EL (cell line): ENCODE measurements around the gene OR7C1.
"Not testable (repeated sequence)": the region's sequence is repeated elsewhere in the genome, so short reads cannot be mapped to it uniquely, and the experiment has no call there.

Experiments
- DNase-seq: peaks from one replicate; pipeline ENCODE4 v3.0.0-alpha.2; 2016

The OR7C1 gene

DNA sequence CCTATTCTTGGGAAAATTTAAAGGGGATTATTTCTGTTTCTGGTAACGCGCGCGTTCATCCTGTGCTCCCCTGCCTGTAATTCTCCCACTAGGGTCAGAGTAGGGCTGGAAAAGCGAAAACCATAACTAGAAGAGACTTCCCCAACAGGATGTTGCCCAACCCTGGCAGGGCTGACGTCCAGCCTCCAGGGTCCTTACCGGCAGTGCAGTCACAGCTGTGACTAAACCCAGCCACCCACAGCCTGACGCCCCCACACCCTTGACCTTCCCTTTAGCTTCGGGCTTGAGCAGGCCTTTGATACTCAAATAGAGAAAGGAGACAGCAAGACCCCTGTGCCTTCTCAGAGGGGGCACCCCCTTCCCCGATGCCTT, 50.3 kb downstream of the OR7C1 start:
- peak; percentile 74 for DNase-seq

DNA sequence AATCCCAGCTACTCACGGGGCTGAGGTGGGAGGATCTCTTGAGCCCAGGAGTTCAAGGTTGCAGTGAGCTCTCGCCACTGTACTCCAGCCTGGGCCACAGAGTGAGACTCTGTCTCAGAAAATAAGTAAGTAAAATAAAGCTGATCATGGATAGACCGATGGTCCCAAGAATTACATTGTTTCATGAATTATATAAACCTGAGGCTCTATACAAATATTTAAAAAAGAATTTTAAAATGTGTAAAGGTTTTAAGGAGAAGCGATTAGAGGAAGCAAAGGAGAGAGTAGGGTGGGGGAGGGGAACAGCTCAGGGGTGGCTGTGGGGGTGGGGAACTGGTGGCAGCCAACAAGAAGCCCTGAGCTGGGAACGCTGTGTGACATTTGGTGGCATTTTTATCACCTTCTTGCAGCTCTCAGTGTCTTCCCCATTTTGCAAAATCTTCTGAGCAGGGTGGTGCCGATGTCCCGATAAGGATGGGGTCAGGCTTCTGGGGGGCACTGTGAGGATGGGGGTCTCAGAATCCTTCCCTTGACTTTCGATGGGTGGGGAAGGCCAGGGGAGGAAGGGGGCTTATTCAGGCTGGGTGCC, 51.5 kb downstream of the OR7C1 start:
- not testable (repeated sequence) for DNase-seq

DNA sequence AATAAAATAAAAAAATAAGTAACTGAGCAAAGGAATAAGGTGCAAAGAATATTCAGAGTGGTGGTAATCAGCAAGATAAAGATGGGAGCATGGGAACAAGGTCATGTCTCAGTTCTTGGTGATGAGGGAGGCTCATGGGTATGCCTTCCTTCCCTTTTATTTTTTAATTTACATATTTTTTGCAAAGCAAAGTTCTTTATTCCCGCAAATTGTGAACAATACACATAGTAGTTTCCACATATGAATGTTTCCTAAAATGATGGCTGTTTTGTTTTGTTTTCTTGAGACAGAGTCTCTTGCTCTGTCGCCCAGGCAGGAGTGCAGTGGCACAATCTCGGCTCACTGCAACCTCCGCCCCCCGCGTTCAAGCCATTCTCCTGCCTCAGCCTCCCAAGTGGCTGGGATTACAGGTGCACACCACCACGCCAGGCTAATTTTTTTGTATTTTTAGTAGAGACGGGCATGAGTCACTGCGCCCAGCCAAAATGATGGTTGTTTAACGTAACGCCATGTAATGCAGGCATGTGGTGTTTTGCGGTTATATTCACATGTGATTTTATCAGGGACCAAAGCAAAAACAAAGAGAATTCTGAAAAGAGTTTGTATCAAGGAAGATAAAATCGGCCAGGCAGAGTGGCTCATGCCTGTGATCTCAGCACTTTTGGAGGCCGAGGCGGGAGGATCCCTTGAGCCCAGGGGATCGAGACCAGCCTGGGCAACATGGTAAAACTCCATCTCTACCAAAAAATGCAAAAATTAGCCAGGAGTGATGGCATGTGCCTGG, 52.2 kb downstream of the OR7C1 start:
- no peak for DNase-seq

DNA sequence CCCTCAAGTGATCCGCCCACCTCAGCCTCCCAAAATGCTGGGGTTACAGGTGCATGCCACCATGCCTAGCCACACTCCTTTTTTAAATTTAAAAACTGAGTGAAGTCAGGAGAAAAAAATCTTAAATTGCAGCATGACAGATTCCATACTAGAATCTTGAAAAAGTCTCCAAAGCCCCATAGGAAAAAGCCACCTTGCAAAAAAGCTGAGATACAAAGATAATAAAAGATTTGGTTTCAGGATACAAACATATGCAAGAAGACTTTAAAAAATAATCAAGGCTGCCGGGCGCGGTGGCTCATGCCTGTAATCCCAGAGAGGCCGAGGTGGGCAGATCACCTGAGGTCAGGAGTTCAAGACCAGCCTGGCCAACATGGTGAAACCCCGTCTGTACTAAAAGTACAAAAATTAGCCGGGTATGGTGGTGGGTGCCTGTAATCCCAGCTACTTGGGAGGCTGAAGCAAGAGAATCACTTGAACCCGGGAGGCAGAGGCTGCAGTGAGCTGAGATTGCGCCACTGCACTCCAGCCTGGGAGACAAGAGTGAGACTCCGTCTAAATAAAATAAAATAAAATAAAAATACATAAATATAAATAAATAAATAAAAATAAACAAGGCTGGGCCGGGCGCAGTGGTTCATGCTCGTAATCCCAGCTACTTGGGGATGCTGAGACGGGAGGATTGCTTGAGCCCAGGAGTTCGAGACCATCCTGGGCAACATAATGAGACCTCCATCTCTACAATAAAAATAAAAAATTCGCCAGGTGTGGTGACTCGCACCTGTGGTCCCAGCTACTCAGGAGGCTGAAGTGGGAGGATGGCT, 53.1 kb downstream of the OR7C1 start:
- DNase-seq: not testable (repeated sequence)

DNA sequence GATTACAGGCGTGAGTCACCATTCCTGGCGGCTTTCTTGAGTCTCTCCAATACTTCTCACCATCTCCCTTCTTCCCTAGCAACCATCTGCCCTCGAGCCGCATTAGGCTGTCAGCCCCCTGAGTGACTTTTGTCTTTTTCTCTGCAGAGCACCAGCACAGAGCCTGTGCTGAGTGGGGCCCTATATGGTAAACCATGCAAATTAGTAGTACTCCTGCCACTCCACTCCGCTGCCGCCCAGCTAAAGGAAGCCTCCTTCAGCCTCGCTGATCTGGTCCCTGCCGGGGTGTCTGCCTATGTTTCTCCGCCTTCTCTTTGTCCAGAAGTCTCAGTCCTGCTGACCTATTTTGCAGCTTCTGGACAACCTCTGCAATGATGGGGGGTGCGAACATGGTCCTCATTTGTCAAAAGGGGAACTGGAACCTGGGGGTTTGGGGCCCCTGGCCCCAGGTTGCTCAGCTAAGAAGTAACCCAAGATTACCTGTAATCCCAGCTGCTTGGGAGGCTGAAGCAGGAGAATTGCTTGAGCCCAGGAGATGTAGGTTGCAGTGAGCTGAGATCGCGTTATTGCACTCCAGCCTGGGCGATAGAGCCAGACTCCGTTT, 54.3 kb downstream of the OR7C1 start:
- not testable (repeated sequence) for DNase-seq

DNA sequence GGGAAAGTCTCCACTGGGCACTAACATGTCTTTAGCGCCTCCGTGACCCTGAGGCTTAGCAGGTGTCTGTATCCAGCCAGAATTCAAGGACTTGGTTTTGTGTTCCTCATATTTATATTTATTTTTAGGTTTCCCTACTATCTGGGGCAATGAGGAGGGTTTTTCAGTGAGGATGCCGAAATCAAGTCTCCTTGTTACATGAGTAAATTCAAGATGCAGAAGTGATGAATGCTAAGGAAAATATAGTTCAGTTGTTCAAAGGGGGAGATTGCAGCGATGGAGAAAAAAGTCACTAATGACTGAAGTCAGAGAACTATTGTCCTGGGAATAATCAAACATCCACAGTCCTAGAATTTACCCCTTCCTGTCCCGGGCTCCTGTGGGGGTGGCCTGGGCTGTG, 55.8 kb downstream of the OR7C1 start:
- no peak for DNase-seq

DNA sequence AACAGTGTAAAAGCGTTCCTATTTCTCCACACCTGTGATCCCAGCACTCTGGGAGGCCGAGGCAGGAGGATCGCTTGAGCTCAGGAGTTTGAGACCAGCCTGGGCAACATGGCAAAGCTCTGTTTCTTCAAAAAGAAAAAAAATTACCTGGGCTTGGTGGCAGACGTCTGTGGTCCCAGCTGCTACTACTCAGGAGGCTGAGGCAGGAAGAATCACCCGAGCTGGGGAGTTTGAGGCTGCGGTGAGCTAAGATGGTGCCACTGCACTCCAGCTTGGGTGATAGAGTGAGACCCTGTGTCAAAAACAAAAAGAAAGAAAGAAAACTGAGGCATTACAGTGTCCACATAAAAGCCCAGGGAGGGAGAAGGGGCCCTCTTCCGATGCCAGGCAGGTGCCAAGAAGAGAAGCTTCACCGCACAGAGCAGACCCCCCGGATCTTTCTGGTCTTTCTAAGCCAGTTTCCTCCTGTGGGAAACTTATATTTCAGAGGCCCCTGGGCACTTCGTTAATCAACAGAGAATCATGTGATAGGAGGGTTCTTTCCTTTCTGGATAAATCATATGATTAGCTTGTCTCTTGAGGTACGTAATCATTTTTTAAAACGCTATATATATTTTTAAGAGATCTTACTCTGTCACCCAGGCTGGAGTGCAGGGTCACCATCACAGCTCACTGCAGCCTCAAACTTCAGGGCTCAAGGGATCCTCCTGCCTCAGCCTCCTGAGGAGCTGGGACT, 56.7 kb downstream of the OR7C1 start, which contains the start of gene ADGRE2:
ADGRE2 (minus strand) TSS at position 451 of the 736 bp plus-strand sequence. CDS start 1,804 bp downstream, outside the sequence.
- DNase-seq: not testable (repeated sequence)

DNA sequence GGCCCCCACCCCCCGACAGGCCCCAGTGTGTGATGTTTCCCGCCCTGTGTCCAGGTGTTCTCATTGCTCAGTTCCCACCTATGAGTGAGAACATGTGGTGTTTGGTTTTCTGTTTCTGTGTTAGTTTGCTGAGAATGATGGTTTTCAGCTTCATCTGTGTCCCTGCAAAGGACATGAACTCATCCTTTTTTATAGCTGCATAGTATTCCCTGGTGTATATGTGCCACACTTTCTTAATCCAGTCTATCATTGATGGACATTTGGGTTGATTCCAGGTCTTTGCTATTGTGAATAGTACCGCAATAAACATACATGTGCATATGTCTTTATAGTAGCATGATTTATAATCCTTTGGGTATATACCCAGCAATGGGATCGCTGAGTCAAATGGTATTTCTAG, 57.3 kb downstream of the OR7C1 start:
- not testable (repeated sequence) for DNase-seq

DNA sequence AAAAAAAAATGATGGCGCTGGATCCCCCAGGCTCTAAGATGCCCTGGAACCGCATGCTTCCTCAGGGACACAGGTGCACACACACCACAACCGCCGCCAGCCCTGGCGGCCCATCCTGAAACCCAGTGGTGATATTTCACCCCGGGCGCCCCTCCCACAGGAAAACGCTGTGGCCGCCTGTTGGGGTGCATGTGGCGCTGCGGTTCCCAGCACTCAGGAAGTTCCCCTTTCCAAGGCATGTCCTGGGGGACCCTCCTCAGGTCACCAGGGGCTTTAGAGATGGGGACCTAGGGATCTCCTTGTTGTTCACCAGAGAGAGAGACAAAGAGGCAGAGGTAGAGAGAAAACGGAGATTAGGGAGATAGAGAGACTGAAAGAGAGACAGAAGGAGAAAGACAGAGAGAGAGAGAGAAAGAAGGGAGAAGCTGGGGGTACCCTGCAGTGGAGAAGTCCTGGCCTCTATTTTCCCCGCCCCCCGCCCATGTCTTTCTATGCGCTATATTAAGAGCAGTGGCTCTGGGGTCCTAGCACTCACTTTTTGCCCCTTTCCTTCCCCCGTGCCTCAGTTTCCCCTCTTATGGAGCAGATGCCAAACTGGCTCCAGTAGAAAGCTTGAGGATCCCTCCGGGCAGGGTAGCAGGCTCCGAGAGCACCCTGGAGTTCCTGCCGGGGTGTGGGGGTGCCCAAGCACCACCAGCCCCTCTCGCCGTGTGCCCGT, 59.0 kb downstream of the OR7C1 start:
- DNase-seq: no peak

DNA sequence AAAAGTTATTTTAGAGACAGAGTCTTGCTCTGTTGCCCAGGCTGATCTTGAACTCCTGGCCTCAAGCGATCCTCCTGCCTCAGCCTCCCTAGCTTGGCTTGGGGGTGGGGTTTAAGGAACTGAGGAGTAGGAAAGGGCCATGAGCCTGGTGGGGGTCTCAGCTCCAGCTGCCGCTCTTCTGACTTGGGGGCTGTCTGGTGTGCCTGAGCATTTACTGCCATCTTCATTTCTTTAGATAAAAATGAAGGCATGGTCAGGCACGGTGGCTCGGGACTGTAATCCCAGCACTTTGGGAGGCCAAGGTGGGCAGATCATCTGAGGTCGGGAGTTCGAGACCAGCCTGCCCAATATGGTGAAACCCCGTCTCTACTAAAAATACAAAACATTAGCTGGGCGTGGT, 59.7 kb downstream of the OR7C1 start:
- DNase-seq: not testable (repeated sequence)

DNA sequence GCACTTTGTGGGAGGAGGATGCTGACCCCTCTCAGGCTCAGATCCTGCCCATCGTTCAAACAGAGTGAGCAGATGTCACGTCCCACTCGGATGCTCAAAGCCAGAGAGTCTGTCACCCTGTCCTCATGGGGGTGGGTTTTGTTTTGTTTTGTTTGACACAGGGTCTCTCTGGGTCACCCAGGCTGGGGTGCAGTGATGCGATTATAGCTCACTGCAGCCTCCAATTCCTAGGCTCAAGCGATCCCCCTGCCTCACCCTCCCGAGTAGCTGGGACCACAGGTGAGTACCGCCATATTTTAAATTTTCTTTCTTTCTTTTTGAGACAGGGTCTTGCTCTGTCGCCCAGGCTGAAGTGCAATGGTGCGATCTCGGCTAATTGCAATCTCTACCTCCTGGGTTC, 60.6 kb downstream of the OR7C1 start:
- DNase-seq: no peak

DNA sequence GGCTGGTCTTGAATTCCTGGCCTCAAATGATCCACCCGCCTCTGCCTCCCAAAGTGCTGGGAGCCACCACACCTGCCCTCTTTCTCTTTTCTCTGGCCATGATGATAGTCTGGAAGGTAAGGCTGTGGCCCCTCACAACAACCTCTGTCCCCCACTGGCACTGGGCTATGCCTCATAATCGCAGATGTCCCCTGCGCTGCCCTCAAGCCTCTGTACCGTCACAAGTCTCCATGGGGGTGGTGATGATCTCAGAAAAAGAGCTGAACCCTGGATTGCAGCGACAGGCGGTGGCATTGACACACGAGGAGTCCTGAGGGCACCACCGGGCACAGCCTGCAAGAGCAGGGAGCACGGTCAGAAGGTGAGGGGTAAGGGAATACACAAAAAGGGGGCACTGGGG, 61.3 kb downstream of the OR7C1 start:
- not testable (repeated sequence) for DNase-seq

DNA sequence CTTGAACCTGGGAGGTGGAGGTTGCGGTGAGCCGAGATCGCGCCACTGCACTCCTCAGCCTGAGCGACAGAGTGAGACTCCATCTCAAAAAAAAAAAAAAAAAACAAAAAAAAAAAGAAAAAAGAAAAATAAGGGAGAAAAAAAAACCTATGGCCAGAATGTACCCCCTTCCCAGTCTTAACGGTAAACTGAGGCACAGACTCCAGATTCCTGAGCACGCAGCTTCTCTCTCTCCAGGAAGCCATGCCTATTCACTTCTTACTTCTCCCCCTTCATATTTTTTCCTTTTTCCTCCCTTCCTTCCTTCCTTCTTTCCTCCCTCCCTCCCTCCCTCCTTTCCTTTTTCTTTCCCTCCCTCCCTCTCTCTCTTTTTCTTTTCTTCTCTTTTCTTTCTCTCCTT, 62.0 kb downstream of the OR7C1 start:
- no peak for DNase-seq

DNA sequence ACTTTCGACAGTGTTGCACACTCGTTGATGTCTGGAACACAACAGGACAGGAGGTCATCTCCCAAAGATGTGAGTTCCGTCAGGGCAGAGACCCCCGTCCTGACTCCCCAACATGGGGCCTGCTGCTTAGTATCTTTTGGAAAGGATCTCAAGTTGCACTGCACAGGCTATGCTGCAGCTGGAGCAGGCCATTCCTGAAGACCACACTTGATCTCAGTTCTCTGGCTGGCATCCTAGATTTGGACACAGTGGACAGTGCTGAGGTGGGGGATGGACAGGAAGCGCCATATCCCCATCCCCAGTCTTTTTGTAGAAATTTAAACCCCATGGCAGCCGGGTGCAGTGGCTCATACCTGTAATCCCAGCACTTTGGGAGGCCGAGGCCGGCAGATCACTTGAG, 62.5 kb downstream of the OR7C1 start:
- DNase-seq: no peak

DNA sequence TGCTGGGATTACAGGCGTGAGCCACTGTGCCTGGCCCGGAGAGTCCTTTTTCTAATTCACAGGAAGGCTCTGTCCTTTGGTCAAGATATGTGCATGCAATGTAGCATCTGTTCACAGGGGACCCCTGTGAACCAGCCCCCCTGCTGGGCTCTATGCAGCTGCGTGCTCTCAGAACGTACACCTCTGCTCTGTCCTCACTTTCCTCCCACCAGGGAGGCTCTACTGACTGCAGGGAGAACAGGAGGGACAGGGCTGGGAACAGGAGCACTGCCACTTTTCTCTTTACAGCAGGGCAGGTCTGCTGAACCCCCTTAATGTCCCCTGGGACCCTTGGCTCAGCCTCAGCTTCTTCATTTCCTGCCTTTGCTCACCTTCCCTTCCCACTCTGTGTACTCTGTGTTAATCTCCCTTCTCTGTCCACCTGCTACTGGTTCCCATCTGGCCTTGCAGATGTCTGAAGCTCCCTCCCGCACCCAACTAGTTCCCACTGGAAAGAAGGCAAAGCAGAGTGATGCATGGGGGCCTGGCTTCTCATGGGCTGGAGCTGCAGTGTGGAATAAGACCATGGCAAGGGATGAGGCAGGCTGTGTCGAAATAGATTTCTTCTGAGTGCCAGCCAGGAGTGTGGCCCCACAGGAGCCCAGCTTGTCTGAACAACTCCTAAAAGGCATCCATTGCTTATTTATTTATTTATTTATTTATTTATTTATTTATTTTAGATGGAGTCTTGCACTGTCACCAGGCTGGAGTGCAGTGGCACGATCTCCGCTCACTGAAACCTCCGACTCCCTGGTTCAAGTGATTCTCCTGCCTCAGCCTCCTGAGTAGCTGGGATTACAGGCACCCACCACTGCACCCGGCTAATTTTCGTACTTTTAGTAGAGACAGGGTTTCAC, 63.8 kb downstream of the OR7C1 start:
- DNase-seq: no peak

DNA sequence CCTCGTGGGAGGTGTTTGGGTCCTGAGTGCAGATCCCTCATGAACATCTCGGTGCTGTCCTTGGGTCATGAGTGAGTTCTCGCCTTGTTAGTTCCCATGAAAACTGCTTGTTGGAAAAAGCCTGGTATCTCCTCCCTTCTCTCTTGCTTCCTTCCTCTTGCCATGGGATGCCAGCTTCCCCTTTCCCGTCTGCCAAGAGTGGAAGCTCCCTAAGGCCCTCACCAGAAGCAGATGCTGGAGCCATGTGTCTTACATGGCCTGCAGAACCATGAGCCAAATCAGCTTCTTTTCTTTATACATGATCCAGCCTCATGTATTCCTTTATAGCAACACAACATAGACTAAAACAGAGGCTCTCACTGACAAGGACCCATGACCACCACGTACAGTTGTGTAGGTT, 64.8 kb downstream of the OR7C1 start:
- no peak for DNase-seq

DNA sequence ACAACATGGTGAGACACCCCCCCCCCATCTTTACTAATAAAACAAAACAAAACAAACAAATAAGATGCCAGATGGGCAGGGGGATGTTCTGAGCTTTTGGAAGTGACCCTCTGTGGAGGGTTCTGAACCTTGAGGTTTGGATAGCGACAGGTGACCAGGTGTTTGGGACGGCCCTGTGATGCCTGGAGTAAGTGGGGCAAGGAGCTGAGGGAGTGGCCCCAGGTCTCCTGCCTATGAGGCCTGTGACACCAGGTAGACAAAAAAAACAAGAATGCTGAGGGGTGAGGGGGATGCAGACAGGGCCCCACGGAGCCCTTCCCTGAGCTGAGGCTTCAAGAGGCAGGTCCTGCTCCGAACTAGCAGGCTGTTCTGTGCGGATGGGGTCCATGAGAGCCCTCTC, 65.8 kb downstream of the OR7C1 start:
- DNase-seq: no peak

DNA sequence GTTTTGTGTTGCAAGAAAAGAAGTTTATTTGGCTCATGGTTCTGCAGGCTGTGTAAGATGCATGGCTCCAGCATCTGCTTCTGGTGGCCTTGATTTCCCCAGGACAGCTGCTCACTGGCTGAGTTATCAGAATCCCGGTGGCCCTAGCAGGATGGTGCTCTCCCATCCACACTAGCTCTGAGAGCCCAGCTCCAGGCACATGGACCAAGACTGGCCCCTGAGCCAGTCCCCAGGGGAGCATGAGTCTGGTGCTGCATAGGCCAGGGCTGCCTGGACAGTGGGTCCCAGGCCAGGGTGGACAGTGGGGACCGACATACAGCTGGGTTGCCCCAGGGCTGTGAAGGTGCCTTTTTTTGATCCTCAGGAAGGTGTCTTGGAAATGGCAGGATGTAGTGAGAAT, 67.0 kb downstream of the OR7C1 start:
- DNase-seq: no peak

DNA sequence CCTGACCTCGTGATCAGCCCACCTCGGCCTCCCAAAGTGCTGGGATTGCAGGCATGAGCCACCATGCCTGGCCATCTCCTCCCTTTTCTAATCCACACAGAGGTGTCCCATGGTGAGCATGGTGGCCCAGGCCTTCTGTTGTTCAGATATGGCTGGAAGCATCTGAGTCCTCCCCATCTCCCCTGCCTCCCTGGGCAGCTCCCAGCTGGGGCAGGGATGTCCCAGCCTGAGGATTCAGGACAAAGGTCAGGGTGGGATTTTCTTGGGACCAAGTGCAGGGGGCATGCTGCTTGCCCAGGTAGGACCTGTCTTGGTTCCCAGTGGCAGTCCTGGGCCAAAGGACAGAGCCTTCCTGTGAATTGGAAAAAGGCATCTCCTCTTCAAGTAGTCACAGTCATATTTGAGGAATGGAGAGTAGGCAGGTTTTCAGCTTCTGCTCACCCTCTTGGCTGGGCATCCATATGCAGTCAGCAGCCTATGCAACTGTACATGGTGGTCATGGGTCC, 67.5 kb downstream of the OR7C1 start:
- DNase-seq: no peak

DNA sequence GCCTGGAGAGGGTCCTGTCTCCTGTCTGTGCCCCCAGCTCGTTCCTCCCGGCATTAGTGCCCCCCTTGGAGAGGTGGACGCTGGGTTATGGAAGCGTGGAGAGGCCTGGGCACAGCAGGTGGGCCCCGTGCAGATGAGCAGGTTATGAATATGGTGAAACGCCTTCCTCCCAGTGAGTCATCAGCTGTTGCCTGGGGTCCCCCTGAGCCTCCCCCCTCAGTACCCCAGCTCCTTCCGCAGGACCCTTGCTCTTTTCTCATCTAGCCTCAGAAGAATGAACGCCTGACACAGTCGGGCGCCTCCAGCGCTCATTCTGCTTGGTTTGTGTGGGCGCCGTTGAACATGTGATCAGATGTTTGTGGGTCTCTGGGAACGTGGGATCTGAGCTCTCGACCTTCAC, 69.1 kb downstream of the OR7C1 start:
- DNase-seq: not testable (repeated sequence)

DNA sequence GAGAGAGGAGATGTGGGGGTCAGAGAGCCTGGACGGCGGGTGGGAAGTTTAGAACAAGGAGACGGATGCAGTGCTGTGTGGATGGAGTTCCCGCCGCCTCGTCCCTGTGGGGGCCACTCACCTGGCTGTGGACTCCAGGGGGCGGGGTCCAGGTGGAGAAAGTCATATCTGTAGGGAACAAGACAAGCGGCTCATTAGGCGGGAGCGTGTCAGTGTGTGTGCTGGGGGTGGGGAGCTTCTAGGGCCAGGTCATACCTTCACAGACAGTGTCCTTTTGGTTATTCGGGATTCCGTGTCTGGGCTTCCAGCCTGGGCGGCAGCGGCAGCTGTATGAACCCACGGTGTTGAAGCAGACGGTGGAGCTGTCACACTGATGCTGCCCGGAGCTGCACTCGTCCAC, 69.6 kb downstream of the OR7C1 start:
- DNase-seq: not testable (repeated sequence)
